GM19099 (cell line): ENCODE results near the gene SHISAL1.

Experiments
- POLR2A ChIP-seq: IDR thresholded peaks from 3 replicates; pipeline ENCODE4 v1.6.1; 2011; ENCODE audit warnings: low read depth; ENCODE audit not compliant: insufficient read length; ENCODE audit errors: extremely low read depth

The SHISAL1 gene

GRCh38 chr22:44249376-44250147 lies 63.2 kb downstream of the SHISAL1 start:
- no peak for TF ChIP-seq POLR2A

- no peak for TF ChIP-seq POLR2A
Observed at GRCh38 chr22:44248926-44249325, 63.8 kb downstream of the SHISAL1 start.

GRCh38 chr22:44247923-44248892 lies 64.5 kb downstream of the SHISAL1 start:
- TF ChIP-seq POLR2A = no peak

- no peak for TF ChIP-seq POLR2A
Observed at GRCh38 chr22:44247346-44247745, 65.4 kb downstream of the SHISAL1 start.

- no peak for TF ChIP-seq POLR2A
Observed at GRCh38 chr22:44246615-44247326, 66.0 kb downstream of the SHISAL1 start.

GRCh38 chr22:44245867-44246266 lies 66.9 kb downstream of the SHISAL1 start:
- no peak for TF ChIP-seq POLR2A

- no peak for TF ChIP-seq POLR2A
Observed at GRCh38 chr22:44245438-44245837, 67.3 kb downstream of the SHISAL1 start.

GRCh38 chr22:44244265-44244822 lies 68.4 kb downstream of the SHISAL1 start:
- no peak for TF ChIP-seq POLR2A

- TF ChIP-seq POLR2A = no peak
Observed at GRCh38 chr22:44243761-44244160, 69.0 kb downstream of the SHISAL1 start.

GRCh38 chr22:44242946-44243724 lies 69.6 kb downstream of the SHISAL1 start:
- TF ChIP-seq POLR2A = no peak

- no peak for TF ChIP-seq POLR2A
Observed at GRCh38 chr22:44237290-44237689, 75.5 kb downstream of the SHISAL1 start.

GRCh38 chr22:44231233-44231632 lies 81.5 kb downstream of the SHISAL1 start:
- no peak for TF ChIP-seq POLR2A

- TF ChIP-seq POLR2A = no peak
Observed at GRCh38 chr22:44229809-44230208, 82.9 kb downstream of the SHISAL1 start.

- no peak for TF ChIP-seq POLR2A
Observed at GRCh38 chr22:44229331-44229730, 83.4 kb downstream of the SHISAL1 start.
